Muscle of arm (tissue), 12 donors: ENCODE data around the gene MRPL2. TPM values are rescaled to one million over a fixed set of nuclear protein-coding genes. Genes with fewer than 3 reads are reported as not detected.
A peak's percentile ranks its signal among the peaks of the same experiment; 100 is the strongest.
"Not testable (repeated sequence)": the region's sequence is repeated elsewhere in the genome, so short reads cannot be mapped to it uniquely, and the experiment has no call there.

ENCODE experiments used
- DNase-seq: peaks from one replicate; pipeline ENCODE4 v3.0.0-alpha.2; 2013
- polyA plus RNA-seq, 12 donors: library from polyadenylated mRNA; unstranded; fragments of 120-200 nt; gene quantifications; one replicate each; pipeline ENCODE4 v1.2.1, GENCODE V29; 2013; ENCODE audit not compliant: insufficient read length in 12 of 12

MRPL2 gene
- polyA plus RNA-seq, 12 donors: 35.2 to 51.9 (median 41.8) TPM; not detected in 1

GRCh38 chr6:43054206-43054943, 4.9 kb downstream of the MRPL2 start:
- DNase-seq: no peak

DNA sequence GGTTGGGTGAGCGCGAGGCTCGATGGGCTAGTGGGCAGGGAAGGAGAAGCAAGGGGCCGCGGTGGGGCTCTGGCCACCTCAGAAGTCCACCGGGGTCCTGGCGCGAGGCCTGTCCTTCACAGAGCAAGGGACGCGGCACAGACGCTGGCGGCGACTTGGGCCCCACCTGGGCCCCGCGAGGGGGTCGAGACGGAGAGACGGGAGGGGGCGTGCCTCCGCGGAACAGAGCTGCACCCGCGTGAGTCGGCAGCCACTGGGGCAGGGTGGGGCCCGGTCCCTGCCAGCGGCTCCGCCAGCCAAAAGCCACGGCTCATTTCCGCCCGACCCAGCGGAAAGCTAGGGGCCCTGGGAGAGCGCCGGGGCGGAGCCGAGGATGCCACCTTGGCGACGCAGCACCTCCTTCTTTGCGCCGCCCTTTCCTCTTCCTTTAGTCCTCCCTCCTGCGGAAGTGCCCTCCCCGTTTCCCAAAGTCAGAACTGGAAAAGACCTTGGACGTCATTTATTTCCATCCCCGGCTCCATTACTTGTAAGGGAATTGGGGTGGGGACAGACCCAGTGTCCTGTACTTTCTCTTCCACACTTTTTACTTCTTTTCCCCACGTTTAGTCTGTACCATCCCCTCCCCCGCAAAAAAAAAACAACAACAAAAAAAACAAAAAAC, 5.6 kb downstream of the MRPL2 start, which contains the start of gene CUL7:
Gene CUL7, minus strand, starts transcription at position 307 of the 661 bp plus-strand sequence. CDS start 1,063 bp downstream, outside the sequence.
- peak; percentile 96 for DNase-seq

- peak; percentile 52 for DNase-seq
Measured at GRCh38 chr6:43052842-43053544, 6.2 kb downstream of the MRPL2 start.

- DNase-seq: no peak
Measured at GRCh38 chr6:43052225-43052841, 6.9 kb downstream of the MRPL2 start.

- no peak for DNase-seq
Measured at GRCh38 chr6:43050981-43051380, 8.3 kb downstream of the MRPL2 start.

GRCh38 chr6:43047998-43048397, 11.2 kb downstream of the MRPL2 start:
- no peak for DNase-seq

- no peak for DNase-seq
Measured at GRCh38 chr6:43045371-43045930, 13.8 kb downstream of the MRPL2 start.

GRCh38 chr6:43043310-43043709, 15.9 kb downstream of the MRPL2 start:
- no peak for DNase-seq

GRCh38 chr6:43041475-43041874, 17.8 kb downstream of the MRPL2 start:
- DNase-seq: not testable (repeated sequence)

DNA sequence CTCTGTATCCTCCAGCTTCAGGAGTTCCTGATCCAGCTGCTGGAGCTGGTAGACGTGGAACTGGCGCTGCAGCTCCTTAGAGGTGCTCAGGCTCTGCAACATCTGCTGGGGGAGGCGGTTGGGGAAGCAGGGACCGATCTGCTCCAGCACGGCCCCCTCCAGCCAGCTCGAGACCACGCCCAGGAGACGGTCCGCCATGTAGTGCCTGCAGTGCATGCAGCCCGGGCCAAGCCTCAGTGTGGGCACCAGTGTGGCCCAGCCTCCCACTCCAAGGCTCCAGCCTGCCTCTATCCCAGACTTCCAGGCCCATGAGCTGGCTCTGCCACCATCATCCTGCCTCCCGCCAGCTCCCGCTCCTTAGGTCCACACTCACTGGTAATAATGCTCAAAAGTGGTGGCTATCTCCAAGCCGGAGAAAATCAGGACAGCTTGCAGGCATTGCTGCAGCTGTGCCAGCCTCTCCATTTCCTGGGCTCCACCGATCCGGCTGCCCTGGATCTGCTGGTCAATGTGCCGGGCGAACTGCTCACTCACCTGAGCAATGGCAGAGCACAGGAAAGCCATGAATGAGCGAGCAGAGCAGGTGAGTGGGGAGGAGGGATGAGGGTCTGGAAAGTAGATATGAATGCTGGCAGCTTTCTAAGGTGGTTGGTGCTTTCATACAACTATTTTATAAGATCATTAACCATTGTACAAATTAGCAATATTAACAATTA, 18.5 kb downstream of the MRPL2 start:
- DNase-seq: no peak

DNA sequence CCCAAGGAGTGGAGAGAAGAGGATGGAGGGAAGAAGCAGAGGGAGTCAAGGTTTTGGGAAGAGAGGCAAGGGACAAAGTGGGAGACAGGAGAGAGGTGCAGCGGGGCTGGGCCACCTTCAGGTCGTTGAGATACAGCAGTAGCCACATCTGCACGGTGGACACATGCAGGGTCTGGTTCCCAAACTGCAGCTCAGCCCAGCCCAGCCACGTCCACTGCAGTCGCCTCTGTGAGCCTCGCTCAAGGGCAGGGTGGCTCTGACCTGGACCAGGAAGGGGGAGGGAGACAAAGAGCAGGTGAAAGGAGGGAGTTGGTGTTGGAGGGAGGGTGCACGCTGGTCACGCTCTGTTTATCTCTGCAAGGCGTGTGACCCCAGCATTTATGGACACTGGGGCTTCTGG, 20.5 kb downstream of the MRPL2 start:
- no peak for DNase-seq

DNA sequence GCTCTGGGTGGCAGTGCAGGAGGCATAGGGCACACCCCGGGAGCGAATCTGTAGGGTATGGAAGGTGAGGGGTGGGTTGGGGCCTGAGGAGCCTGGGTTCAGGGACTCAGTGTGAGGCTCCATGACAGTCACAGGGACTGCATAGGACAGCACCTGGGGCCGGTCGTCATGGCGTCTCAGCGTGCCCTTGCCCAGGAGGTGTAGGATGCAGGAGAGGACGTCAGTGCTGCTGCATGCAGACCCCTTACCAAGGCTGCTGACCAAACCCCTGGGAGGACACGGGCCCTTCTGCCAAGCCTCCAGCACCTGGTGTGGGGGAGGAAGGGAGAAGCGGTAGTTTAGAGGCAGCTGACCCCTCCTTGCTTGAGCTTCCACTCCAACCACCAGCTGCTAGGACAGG, 21.5 kb downstream of the MRPL2 start:
- no peak for DNase-seq

GRCh38 chr6:43037197-43037596, 22.0 kb downstream of the MRPL2 start:
- DNase-seq: no peak

DNA sequence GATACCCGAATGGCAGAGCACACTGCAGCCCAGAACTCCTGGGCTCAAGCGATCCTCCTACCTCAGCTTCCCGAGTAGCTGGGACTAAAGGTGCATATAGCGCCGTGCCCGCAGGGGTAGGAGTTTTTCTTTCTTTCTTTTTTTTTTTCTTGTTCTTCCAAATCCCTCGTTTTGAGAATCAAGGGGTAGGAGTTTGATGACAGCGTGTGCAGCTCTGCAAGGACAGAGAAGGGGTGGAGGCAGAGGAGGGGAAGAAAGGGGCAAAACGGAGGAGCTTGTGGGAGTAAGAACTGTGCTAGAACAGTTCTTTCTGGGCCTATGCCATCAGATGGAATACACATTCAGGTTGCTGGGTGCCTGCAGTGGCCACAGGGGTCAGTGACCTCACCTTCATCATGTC, 22.5 kb downstream of the MRPL2 start:
- no peak for DNase-seq

- DNase-seq: no peak
Measured at GRCh38 chr6:43035495-43036194, 23.6 kb downstream of the MRPL2 start.

- no peak for DNase-seq
Measured at GRCh38 chr6:43034190-43034525, 25.1 kb downstream of the MRPL2 start.

DNA sequence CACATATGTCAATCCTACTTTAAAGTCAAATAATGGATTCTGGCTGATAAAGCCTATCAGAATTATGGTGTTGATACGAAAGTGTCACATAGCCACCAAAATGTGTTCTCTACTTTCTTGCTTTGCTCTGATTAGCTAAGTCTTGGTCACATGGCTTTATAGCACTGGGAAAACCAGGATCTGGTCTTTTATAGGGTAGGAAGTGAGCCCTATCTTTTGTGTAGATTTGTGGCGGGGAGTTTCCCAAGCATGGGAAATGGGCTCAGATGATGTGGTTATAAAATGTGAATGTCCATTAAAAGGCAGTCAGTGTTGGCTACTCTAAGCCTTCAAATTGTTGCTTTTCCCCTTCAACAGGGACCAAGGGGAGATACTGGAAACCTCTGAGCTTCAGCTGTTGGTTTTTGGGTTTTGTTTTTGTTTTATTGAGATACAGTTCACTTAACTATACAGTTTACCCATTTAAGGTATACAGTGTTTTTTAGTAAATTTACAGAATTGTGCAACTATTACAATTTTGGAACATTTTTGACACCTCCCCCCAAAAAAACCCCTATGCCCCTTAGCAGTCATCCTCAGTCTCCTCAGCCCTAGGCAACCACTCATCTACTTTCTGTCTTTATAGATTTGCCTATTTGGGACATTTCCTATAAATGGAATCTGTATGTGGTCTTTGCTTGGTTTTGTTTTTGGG, 25.6 kb downstream of the MRPL2 start:
- DNase-seq: no peak

DNA sequence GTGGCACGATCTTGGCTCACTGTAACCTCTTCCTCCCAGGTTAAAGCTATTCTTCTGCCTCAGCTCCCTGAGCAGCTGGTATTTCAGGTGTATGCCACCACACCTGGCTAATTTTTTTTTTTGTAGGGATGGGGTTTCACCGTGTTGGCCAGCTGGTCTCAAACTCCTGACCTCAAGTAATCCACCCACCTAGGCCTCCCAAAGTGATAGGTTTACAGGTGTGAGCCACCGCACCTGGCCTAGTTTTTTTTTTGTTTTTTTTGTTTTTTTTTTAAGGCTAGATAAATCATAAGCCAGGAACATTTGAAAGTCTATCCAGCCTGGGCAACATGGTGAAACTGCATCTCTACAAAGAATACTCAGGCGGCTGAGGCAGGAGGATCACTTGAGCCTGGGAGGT, 26.9 kb downstream of the MRPL2 start:
- DNase-seq: no peak

DNA sequence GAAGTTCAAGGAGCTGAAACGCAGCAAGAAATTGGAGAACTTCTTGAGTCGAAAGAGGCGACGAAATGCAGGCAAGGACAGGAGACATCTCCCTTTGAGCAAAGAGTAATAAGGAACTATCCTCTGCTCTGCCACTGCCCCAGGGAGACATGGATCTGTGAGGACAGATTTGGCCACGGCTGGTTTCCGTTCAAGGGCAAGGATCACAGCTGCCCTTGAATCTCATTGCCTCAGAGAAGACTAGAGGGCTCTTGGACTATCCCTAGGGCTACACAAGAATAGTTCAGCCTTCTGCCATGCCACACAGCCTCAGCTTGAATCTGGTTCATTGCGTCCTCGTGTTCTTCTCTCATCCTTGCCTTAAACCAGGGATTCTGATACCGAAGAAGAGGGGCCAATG, 30.1 kb downstream of the MRPL2 start:
- DNase-seq: no peak

DNA sequence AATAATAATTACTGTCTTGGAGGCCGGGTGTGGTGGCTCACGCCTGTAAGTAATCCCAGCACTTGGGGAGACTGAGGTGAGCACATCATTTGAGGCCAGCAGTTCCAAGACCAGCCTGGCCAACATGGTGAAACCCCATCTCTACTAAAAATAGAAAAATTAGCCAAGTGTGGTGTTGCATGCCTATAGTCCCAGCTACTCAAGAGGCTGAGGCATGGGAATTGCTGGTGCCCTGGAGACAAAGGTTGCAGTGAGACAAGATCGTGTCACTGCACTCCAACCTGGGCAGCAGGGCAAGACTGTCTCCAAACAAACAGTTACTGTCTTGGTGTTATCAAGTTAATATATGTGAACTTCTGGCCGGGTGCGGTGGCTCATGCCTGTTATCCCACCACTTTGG, 32.9 kb downstream of the MRPL2 start:
- no peak for DNase-seq
